ENCODE results near the gene GPR108. TPM values are rescaled to one million over a fixed set of nuclear protein-coding genes. Genes with fewer than 3 reads are reported as not detected.
A peak's percentile ranks its signal among the peaks of the same experiment; 100 is the strongest.

GPR108 gene
- total RNA-seq, 2 experiments from 2014 or later, result 63.2 to 88.3 TPM

DNA sequence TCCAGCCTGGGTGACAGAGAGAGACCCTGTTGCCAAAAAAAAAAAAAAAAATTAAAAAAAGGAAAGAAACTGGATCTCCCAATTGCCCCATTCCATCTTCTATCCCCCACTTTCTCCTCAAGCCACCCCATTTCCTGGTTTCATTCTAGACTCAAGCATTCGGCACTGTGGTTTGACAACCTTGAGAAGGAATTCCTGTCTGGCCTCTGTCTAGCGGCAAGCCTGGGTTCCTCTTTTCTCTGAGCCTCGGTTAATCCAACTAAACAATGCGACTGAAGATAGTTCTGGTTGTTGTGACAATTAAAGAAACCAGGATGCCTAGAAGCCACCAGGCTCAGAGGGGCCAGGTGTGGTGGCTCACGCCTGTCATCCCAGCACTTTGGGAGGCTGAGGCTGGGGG is 13.6 kb downstream of the GPR108 start:
- H3K9me2 ChIP-seq (ENCODE audit: insufficient read depth, low read length), result no peaks in the 10 kb centered on the region
- intact Hi-C loops (cut with micrococcal nuclease; ENCODE audit: unreplicated experiment), result no loop called here
- no peaks in the 10 kb centered on the region for H4K20me1 ChIP-seq (ENCODE audit: insufficient read depth, low read length)
- H3K79me2 ChIP-seq (ENCODE audit: insufficient read depth, low read depth, low read length), result no peaks in the 10 kb centered on the region
- no peak overlapping the region for H3K27ac ChIP-seq (ENCODE audit: low read depth, low read length, poor library complexity, severe bottlenecking)
- H3K4me1 ChIP-seq (ENCODE audit: insufficient read depth, low read length, poor library complexity, severe bottlenecking), result peaks cover 72% of the 10 kb centered on the region
- DNase-seq (ENCODE audit: low spot score), result peak; percentile 41
- ChIA-PET POLR2A (no interaction called here), CTCF (ENCODE audit: unreplicated experiment) (no interaction called here)
- no peak overlapping the region for H3K4me3 ChIP-seq (ENCODE audit: low read depth, low read length, poor library complexity, severe bottlenecking)
- H3K36me3 ChIP-seq (ENCODE audit: insufficient read depth, low read length), result no peaks in the 10 kb centered on the region
- no peaks in the 10 kb centered on the region for H3K9me3 ChIP-seq (ENCODE audit: low read length)
- TF ChIP-seq EZH2phosphoT487 (IDR thresholded peaks at IDR 0.05; ENCODE audit: borderline replicate concordance, low read depth, low read length), result no peak
- TF ChIP-seq, protein P1, sequence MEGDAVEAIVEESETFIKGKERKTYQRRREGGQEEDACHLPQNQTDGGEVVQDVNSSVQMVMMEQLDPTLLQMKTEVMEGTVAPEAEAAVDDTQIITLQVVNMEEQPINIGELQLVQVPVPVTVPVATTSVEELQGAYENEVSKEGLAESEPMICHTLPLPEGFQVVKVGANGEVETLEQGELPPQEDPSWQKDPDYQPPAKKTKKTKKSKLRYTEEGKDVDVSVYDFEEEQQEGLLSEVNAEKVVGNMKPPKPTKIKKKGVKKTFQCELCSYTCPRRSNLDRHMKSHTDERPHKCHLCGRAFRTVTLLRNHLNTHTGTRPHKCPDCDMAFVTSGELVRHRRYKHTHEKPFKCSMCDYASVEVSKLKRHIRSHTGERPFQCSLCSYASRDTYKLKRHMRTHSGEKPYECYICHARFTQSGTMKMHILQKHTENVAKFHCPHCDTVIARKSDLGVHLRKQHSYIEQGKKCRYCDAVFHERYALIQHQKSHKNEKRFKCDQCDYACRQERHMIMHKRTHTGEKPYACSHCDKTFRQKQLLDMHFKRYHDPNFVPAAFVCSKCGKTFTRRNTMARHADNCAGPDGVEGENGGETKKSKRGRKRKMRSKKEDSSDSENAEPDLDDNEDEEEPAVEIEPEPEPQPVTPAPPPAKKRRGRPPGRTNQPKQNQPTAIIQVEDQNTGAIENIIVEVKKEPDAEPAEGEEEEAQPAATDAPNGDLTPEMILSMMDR (conservative IDR thresholded peaks at IDR 0.05; ENCODE audit: low read length), result no peak
- no peak overlapping the region for H3K4me2 ChIP-seq (ENCODE audit: low read length)
- 0 out of 2 replicates have a peak overlapping the region, but pooled peaks have one; percentile 0 for H2AFZ ChIP-seq (ENCODE audit: low read length)
- BruUV-seq (replicated peaks), result no TSS peak

DNA sequence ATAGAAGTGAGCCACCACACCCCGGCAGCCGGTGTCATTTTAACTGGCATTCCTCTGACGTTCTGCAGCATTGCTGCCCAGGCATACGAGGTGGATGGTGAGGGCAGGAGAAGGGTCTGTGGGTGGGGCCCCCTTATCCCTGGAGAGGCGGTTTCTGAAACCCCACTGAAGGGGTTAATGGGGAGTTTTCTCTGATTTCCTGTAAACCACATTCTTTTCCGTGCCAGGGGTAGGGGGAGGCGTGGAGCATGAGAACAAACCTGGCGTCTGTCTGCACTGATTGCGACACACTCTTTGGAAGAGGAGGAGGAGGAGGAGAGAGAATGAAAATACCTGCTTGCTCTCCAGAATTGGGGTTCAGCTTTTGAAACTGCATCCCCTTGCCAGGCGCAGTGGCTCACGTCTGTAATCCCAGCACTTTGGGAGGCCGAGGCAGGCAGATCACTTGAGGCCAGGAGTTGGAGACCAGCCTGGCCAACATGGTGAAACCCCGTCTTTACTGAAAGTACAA is 14.2 kb downstream of the GPR108 start:
- no peak overlapping the region for H3K4me3 ChIP-seq (ENCODE audit: low read depth, low read length, poor library complexity, severe bottlenecking)
- intact Hi-C loops (cut with micrococcal nuclease; ENCODE audit: unreplicated experiment), result no loop called here
- no peak overlapping the region for H2AFZ ChIP-seq (ENCODE audit: low read length)
- no peak for TF ChIP-seq EZH2phosphoT487 (IDR thresholded peaks at IDR 0.05; ENCODE audit: borderline replicate concordance, low read depth, low read length)
- TF ChIP-seq, protein P1 (conservative IDR thresholded peaks at IDR 0.05; ENCODE audit: low read length), result no peak
- no peaks in the 10 kb centered on the region for H3K9me3 ChIP-seq (ENCODE audit: low read length)
- H3K36me3 ChIP-seq (ENCODE audit: insufficient read depth, low read length), result no peaks in the 10 kb centered on the region
- ChIA-PET CTCF (ENCODE audit: unreplicated experiment) (no interaction called here), POLR2A (interaction anchor here (1.8 kb wide), 1 partner anchor 13 kb away, joined by 4 read pairs; no protein-coding TSS in a partner anchor)
- no peaks in the 10 kb centered on the region for H3K79me2 ChIP-seq (ENCODE audit: insufficient read depth, low read depth, low read length)
- H3K9me2 ChIP-seq (ENCODE audit: insufficient read depth, low read length), result no peaks in the 10 kb centered on the region
- peaks cover 66% of the 10 kb centered on the region for H3K4me1 ChIP-seq (ENCODE audit: insufficient read depth, low read length, poor library complexity, severe bottlenecking)
- H4K20me1 ChIP-seq (ENCODE audit: insufficient read depth, low read length), result no peaks in the 10 kb centered on the region
- no peak overlapping the region for H3K4me2 ChIP-seq (ENCODE audit: low read length)
- no peak for DNase-seq (ENCODE audit: low spot score)
- H3K27ac ChIP-seq (ENCODE audit: low read depth, low read length, poor library complexity, severe bottlenecking), result no peak overlapping the region
- no TSS peak for BruUV-seq (replicated peaks)

DNA sequence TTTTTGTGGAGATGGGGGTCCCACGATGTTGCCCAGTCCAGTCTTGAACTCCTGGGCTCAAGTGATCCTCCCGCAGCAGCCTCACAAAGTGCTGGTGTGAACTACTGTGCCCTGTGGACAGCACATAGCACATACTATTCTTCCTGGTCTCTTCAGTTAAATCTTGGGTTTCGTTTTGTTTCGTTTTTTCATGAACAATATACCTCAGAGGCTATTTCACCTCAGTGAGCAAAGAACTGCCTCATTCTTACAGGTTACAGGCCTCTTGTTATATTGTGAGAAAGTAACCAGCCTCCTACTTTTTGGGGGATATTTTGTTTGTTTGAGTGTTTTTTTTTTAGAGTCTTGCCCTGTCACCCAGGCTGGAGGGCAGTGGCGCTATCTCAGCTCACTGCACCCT is 15.6 kb downstream of the GPR108 start:
- no peaks in the 10 kb centered on the region for H3K79me2 ChIP-seq (ENCODE audit: insufficient read depth, low read depth, low read length)
- no TSS peak for BruUV-seq (replicated peaks)
- H3K9me3 ChIP-seq (ENCODE audit: low read length), result no peaks in the 10 kb centered on the region
- no peaks in the 10 kb centered on the region for H4K20me1 ChIP-seq (ENCODE audit: insufficient read depth, low read length)
- POLR2A ChIA-PET, result interaction anchor here (1.0 to 1.8 kb wide), 2 partner anchors 15 to 98 kb away, joined by 3 to 4 read pairs; no protein-coding TSS in a partner anchor
- peak overlapping the region; percentile 73 for H3K4me2 ChIP-seq (ENCODE audit: low read length)
- H3K4me1 ChIP-seq (ENCODE audit: insufficient read depth, low read length, poor library complexity, severe bottlenecking), result peaks cover 60% of the 10 kb centered on the region
- CTCF ChIA-PET (ENCODE audit: unreplicated experiment), result no interaction called here
- intact Hi-C loops (cut with micrococcal nuclease; ENCODE audit: unreplicated experiment), result no loop called here
- DNase-seq (ENCODE audit: low spot score), result peak; percentile 83
- no peak for TF ChIP-seq EZH2phosphoT487 (IDR thresholded peaks at IDR 0.05; ENCODE audit: borderline replicate concordance, low read depth, low read length)
- TF ChIP-seq, protein P1 (conservative IDR thresholded peaks at IDR 0.05; ENCODE audit: low read length), result no peak
- H3K27ac ChIP-seq (ENCODE audit: low read depth, low read length, poor library complexity, severe bottlenecking), result peak overlapping the region; percentile 66
- H3K36me3 ChIP-seq (ENCODE audit: insufficient read depth, low read length), result no peaks in the 10 kb centered on the region
- no peaks in the 10 kb centered on the region for H3K9me2 ChIP-seq (ENCODE audit: insufficient read depth, low read length)
- H3K4me3 ChIP-seq (ENCODE audit: low read depth, low read length, poor library complexity, severe bottlenecking), result peak overlapping the region; percentile 43
- peak overlapping the region; percentile 96 for H2AFZ ChIP-seq (ENCODE audit: low read length)
